Measurements from ENCODE around the gene EBF3. TPM values are rescaled to one million over a fixed set of nuclear protein-coding genes. Genes with fewer than 3 reads are reported as not detected.

The EBF3 gene
- total RNA-seq, 1 donor from 2014 or later, result 0.26 TPM

- DNase-seq (ENCODE audit: low read depth), result no peak
Observed at GRCh38 chr10:129864082-129864481, 100.0 kb downstream of the EBF3 start.

GRCh38 chr10:129863201-129863663, 100.8 kb downstream of the EBF3 start:
- no peak for TF ChIP-seq CTCF (IDR thresholded peaks at IDR 0.05; ENCODE audit: insufficient read depth, low read length, severe bottlenecking)
- no peak for DNase-seq (ENCODE audit: low read depth)
- H3K36me3 ChIP-seq (ENCODE audit: control insufficient read depth, insufficient read depth, low read length), result no peaks in the 10 kb centered on the region
- H3K27me3 ChIP-seq (ENCODE audit: control insufficient read depth, insufficient read depth, low read length), result no peaks in the 10 kb centered on the region
- no peak for FAIRE-seq
- H3K4me3 ChIP-seq (ENCODE audit: low read depth, low read length), result no peak overlapping the region

More at GRCh38 chr10:129864082-129864481, 100.0 kb downstream of the EBF3 start:
- Histone ChIP-seq H3K27me3 (ENCODE audit: control insufficient read depth, insufficient read depth, low read length) (no peaks in the 10 kb centered on the region), H3K4me3 (ENCODE audit: low read depth, low read length) (no peak overlapping the region), H3K36me3 (ENCODE audit: control insufficient read depth, insufficient read depth, low read length) (no peaks in the 10 kb centered on the region)
- FAIRE-seq, result no peak
- no peak for TF ChIP-seq CTCF (IDR thresholded peaks at IDR 0.05; ENCODE audit: insufficient read depth, low read length, severe bottlenecking)

- no peaks in the 10 kb centered on the region for H3K27me3 ChIP-seq (ENCODE audit: control insufficient read depth, insufficient read depth, low read length)
- no peaks in the 10 kb centered on the region for H3K36me3 ChIP-seq (ENCODE audit: control insufficient read depth, insufficient read depth, low read length)
- DNase-seq (ENCODE audit: low read depth) (no peak), FAIRE-seq (no peak)
- no peak overlapping the region for H3K4me3 ChIP-seq (ENCODE audit: low read depth, low read length)
- no peak for TF ChIP-seq CTCF (IDR thresholded peaks at IDR 0.05; ENCODE audit: insufficient read depth, low read length, severe bottlenecking)
Observed at GRCh38 chr10:129861776-129862531, 102.1 kb downstream of the EBF3 start.

- Histone ChIP-seq H3K27me3 (ENCODE audit: control insufficient read depth, insufficient read depth, low read length) (no peaks in the 10 kb centered on the region), H3K36me3 (ENCODE audit: control insufficient read depth, insufficient read depth, low read length) (no peaks in the 10 kb centered on the region), H3K4me3 (ENCODE audit: low read depth, low read length) (no peak overlapping the region)
- DNase-seq (ENCODE audit: low read depth), result no peak
- no peak for FAIRE-seq
- TF ChIP-seq CTCF (IDR thresholded peaks at IDR 0.05; ENCODE audit: insufficient read depth, low read length, severe bottlenecking), result no peak
Observed at GRCh38 chr10:129860396-129860795, 103.7 kb downstream of the EBF3 start.

GRCh38 chr10:129859536-129859935, 104.5 kb downstream of the EBF3 start:
- no peak for FAIRE-seq
- Histone ChIP-seq H3K4me3 (ENCODE audit: low read depth, low read length) (no peak overlapping the region), H3K27me3 (ENCODE audit: control insufficient read depth, insufficient read depth, low read length) (no peaks in the 10 kb centered on the region), H3K36me3 (ENCODE audit: control insufficient read depth, insufficient read depth, low read length) (no peaks in the 10 kb centered on the region)
- no peak for TF ChIP-seq CTCF (IDR thresholded peaks at IDR 0.05; ENCODE audit: insufficient read depth, low read length, severe bottlenecking)
- no peak for DNase-seq (ENCODE audit: low read depth)

Data from bronchial epithelial cell (primary cell).